Rectal smooth muscle tissue (tissue), 1 donor: Measurements from ENCODE around the gene SLC19A3.
"Not testable (repeated sequence)": the region's sequence is repeated elsewhere in the genome, so short reads cannot be mapped to it uniquely, and the experiment has no call there.

Source experiments
- H3K27ac ChIP-seq: one replicate; pipeline ENCODE4 v1.7.0; 2013; ENCODE audit warnings: low read depth, low read length, inconsistent platforms
- H3K27me3 ChIP-seq: one replicate; pipeline ENCODE4 v1.7.0; 2013; ENCODE audit warnings: low read length; ENCODE audit not compliant: control insufficient read depth, insufficient read depth
- H3K36me3 ChIP-seq: one replicate; pipeline ENCODE4 v1.7.0; 2013; ENCODE audit warnings: low read length; ENCODE audit not compliant: control insufficient read depth, insufficient read depth
- H3K4me1 ChIP-seq: one replicate; pipeline ENCODE4 v1.7.0; 2013; ENCODE audit warnings: low read length; ENCODE audit not compliant: control insufficient read depth, insufficient read depth
- H3K4me3 ChIP-seq: one replicate; pipeline ENCODE4 v1.7.0; 2013; ENCODE audit warnings: low read length
- H3K9ac ChIP-seq: one replicate; pipeline ENCODE4 v1.7.0; 2013; ENCODE audit warnings: low read length

Gene SLC19A3

GRCh38 chr2:227717687-227718567 is at the start of gene SLC19A3:
SLC19A3 (minus strand) TSS chr2:227718028; CDS start chr2:227702318, 15,710 bp downstream.
- H3K4me3 ChIP-seq: peak within 1 kb of the TSS; percentile 57

GRCh38 chr2:227766373-227766883 is 48.6 kb upstream of the SLC19A3 start:
- H3K9ac ChIP-seq: no peak overlapping the region
- no peaks in the 10 kb centered on the region for H3K36me3 ChIP-seq
- H3K27ac ChIP-seq: no peak overlapping the region
- no peaks in the 10 kb centered on the region for H3K4me1 ChIP-seq
- H3K27me3 ChIP-seq: no peaks in the 10 kb centered on the region
- H3K4me3 ChIP-seq: no peak overlapping the region

More at GRCh38 chr2:227717687-227718567, at the start of gene SLC19A3:
- H3K9ac ChIP-seq: no peak within 1 kb of the TSS
- H3K36me3 ChIP-seq: no peaks in the 10 kb centered on the region
- H3K4me1 ChIP-seq: peaks cover 2% of the 10 kb centered on the region
- H3K27me3 ChIP-seq: no peaks in the 10 kb centered on the region
- H3K27ac ChIP-seq: peak within 1 kb of the TSS; percentile 40

- H3K4me1 ChIP-seq: no peaks in the 10 kb centered on the region
- H3K27ac ChIP-seq: no peak overlapping the region
- H3K9ac ChIP-seq: no peak overlapping the region
- no peaks in the 10 kb centered on the region for H3K36me3 ChIP-seq
- H3K4me3 ChIP-seq: no peak overlapping the region
- H3K27me3 ChIP-seq: no peaks in the 10 kb centered on the region
Measured at GRCh38 chr2:227765788-227766372, 48.1 kb upstream of the SLC19A3 start.

- Histone ChIP-seq H3K9ac (no peak overlapping the region), H3K4me3 (no peak overlapping the region), H3K27me3 (no peaks in the 10 kb centered on the region), H3K4me1 (no peaks in the 10 kb centered on the region), H3K27ac (no peak overlapping the region), H3K36me3 (no peaks in the 10 kb centered on the region)
Measured at GRCh38 chr2:227761740-227762476, 44.1 kb upstream of the SLC19A3 start.

GRCh38 chr2:227759411-227760118 is 41.7 kb upstream of the SLC19A3 start:
- H3K9ac ChIP-seq: no peak overlapping the region
- H3K27ac ChIP-seq: no peak overlapping the region
- no peak overlapping the region for H3K4me3 ChIP-seq
- H3K27me3 ChIP-seq: no peaks in the 10 kb centered on the region
- H3K4me1 ChIP-seq: no peaks in the 10 kb centered on the region
- H3K36me3 ChIP-seq: no peaks in the 10 kb centered on the region

GRCh38 chr2:227756261-227756660 is 38.4 kb upstream of the SLC19A3 start:
- H3K27ac ChIP-seq, H3K27me3 ChIP-seq, H3K4me1 ChIP-seq, H3K36me3 ChIP-seq, H3K9ac ChIP-seq, H3K4me3 ChIP-seq: not testable (repeated sequence)

GRCh38 chr2:227748079-227748478 is 30.3 kb upstream of the SLC19A3 start:
- Histone ChIP-seq H3K4me3 (no peak overlapping the region), H3K9ac (no peak overlapping the region), H3K27ac (no peak overlapping the region), H3K4me1 (no peaks in the 10 kb centered on the region), H3K27me3 (no peaks in the 10 kb centered on the region), H3K36me3 (no peaks in the 10 kb centered on the region)

- no peak within 1 kb of the TSS for H3K4me3 ChIP-seq
- no peak within 1 kb of the TSS for H3K9ac ChIP-seq
- no peaks in the 10 kb centered on the region for H3K4me1 ChIP-seq
- H3K27me3 ChIP-seq: no peaks in the 10 kb centered on the region
- no peak within 1 kb of the TSS for H3K27ac ChIP-seq
- H3K36me3 ChIP-seq: no peaks in the 10 kb centered on the region
Measured at GRCh38 chr2:227745594-227745993, 27.8 kb upstream of the SLC19A3 start, which contains the start of gene SCYGR8. SCYGR8 (plus strand) TSS chr2:227745894; CDS start chr2:227745894, 0 bp downstream.

GRCh38 chr2:227740705-227741104 is 22.9 kb upstream of the SLC19A3 start:
- not testable (repeated sequence) for H3K27ac ChIP-seq, H3K36me3 ChIP-seq, H3K27me3 ChIP-seq, H3K4me1 ChIP-seq, H3K4me3 ChIP-seq, H3K9ac ChIP-seq

- no peaks in the 10 kb centered on the region for H3K27me3 ChIP-seq
Measured at GRCh38 chr2:227739351-227739750, 21.5 kb upstream of the SLC19A3 start.

GRCh38 chr2:227728035-227728434 is 10.2 kb upstream of the SLC19A3 start, which contains the start of gene SCYGR7:
SCYGR7 (plus strand) TSS chr2:227728335; CDS start chr2:227728335, 0 bp downstream.
- Histone ChIP-seq H3K4me1 (no peaks in the 10 kb centered on the region), H3K27me3 (no peaks in the 10 kb centered on the region), H3K36me3 (no peaks in the 10 kb centered on the region), H3K4me3 (no peak within 1 kb of the TSS), H3K27ac (no peak within 1 kb of the TSS), H3K9ac (no peak within 1 kb of the TSS)

More at GRCh38 chr2:227739351-227739750, 21.5 kb upstream of the SLC19A3 start:
- no peak overlapping the region for H3K9ac ChIP-seq
- H3K4me1 ChIP-seq: no peaks in the 10 kb centered on the region
- no peak overlapping the region for H3K27ac ChIP-seq
- H3K36me3 ChIP-seq: no peaks in the 10 kb centered on the region
- no peak overlapping the region for H3K4me3 ChIP-seq
